ENCODE measurements around the gene STON1. TPM values are rescaled to one million over a fixed set of nuclear protein-coding genes. Genes with fewer than 3 reads are reported as not detected.
A peak's percentile ranks its signal among the peaks of the same experiment; 100 is the strongest.
"Not testable (repeated sequence)": the region's sequence is repeated elsewhere in the genome, so short reads cannot be mapped to it uniquely, and the experiment has no call there.

The STON1 gene
- total and polyA plus RNA-seq, 4 experiments from 2014 or later: 0.03 to 4.4 (median 1.8) TPM

DNA sequence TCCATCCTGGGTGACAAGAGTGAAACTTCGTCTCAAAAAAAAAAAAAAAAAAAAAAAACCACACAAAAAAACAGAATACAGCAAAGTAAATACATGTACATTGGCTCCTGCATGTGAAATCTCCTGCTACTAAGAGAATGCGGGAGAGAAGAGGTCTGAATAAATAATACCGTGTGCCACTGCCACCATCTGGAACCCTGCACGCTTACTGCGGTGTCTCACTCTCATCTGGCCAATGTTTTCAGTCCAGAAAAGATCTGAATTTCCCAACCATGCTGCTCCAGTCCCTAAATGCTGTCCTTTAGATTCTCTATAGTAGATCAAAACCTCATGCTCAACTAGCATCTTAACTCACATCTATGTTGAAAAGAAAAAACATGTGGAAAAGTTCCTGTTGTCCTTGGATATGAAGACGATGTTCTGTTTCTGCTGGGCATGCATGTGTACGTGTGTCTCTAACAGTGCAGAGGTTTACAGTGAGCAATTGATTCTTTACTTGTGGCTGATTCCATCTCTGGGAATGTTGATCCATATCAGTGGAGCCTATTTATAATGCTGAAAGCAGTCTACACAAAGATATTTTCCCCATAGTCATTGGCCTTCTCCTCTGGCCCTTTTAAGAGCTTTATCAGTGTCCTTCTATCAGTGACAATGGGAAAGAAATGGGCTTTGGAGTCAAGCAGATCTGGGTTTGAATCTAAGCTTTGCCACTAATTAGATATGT, 11.9 kb downstream of the STON1 start:
- DNase-seq: no peak
- no peak overlapping the region for H3K4me3 ChIP-seq (ENCODE audit: low read length in 2 of 2)
- CTCF ChIA-PET (ENCODE audit: partially characterized antibody): no interaction called here
- no peaks in the 10 kb centered on the region for H3K9me3 ChIP-seq (ENCODE audit: control insufficient read depth in 1 of 2, low read length in 2 of 2)
- no peaks in the 10 kb centered on the region for H3K9me3 Mint-ChIP-seq
- H3K27me3 ChIP-seq (ENCODE audit: insufficient read depth, low read length): no peaks in the 10 kb centered on the region
- intact Hi-C loops (cut with micrococcal nuclease): no loop called here
- H3K4me1 Mint-ChIP-seq: peaks cover 0 to 1% (median 0%) of the 10 kb centered on the region in 4 donors
- no peaks in the 10 kb centered on the region for H3K27me3 Mint-ChIP-seq
- POLR2A ChIA-PET (ENCODE audit: partially characterized antibody): no interaction called here
- no peak overlapping the region for H3K4me3 Mint-ChIP-seq
- no peaks in the 10 kb centered on the region for H3K36me3 ChIP-seq (ENCODE audit: insufficient read depth, low read length)
- no peaks in the 10 kb centered on the region for H3K4me1 ChIP-seq (ENCODE audit: insufficient read depth, low read length)
- H3K27ac Mint-ChIP-seq: peak overlapping the region in 1 of 7 donors; percentile 9
- peaks cover 0 to 6% of the 10 kb centered on the region in 2 donors for H3K36me3 Mint-ChIP-seq
- no peak overlapping the region for H3K27ac ChIP-seq (ENCODE audit: low read depth, low read length)

DNA sequence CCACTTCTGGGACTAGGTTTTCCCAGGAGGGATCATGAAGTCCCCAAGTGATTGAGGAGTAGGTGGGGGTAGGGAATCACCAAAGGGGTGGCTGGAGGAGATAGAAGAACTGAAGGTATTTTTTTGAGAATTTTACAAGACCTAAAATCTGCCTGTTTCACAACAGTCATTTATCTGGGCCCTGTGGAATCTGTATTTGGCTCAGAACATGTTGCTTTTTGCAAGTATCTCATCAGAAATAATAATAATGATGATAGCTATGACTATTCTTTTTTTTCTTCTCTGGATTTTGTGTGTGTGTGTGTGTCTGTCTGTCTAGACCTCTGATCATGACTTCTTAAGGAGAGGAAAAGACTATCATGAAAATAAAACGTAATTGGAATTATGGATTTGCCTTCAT, 13.9 kb downstream of the STON1 start:
- no peaks in the 10 kb centered on the region for H3K27me3 ChIP-seq (ENCODE audit: insufficient read depth, low read length)
- intact Hi-C loops (cut with micrococcal nuclease): no loop called here
- no peak for DNase-seq
- H3K36me3 ChIP-seq (ENCODE audit: insufficient read depth, low read length): no peaks in the 10 kb centered on the region
- H3K9me3 ChIP-seq (ENCODE audit: control insufficient read depth in 1 of 2, low read length in 2 of 2): no peaks in the 10 kb centered on the region
- no peak overlapping the region for H3K4me3 ChIP-seq (ENCODE audit: low read length in 2 of 2)
- no peaks in the 10 kb centered on the region for H3K4me1 ChIP-seq (ENCODE audit: insufficient read depth, low read length)
- no peak overlapping the region for H3K27ac Mint-ChIP-seq
- H3K27me3 Mint-ChIP-seq: no peaks in the 10 kb centered on the region
- no peak overlapping the region for H3K4me3 Mint-ChIP-seq
- H3K9me3 Mint-ChIP-seq: no peaks in the 10 kb centered on the region
- peaks cover 0 to 12% of the 10 kb centered on the region in 2 donors for H3K36me3 Mint-ChIP-seq
- ChIA-PET POLR2A (ENCODE audit: partially characterized antibody) (no interaction called here), CTCF (ENCODE audit: partially characterized antibody) (no interaction called here)
- peaks cover 0 to 1% (median 0%) of the 10 kb centered on the region in 4 donors for H3K4me1 Mint-ChIP-seq
- H3K27ac ChIP-seq (ENCODE audit: low read depth, low read length): no peak overlapping the region

DNA sequence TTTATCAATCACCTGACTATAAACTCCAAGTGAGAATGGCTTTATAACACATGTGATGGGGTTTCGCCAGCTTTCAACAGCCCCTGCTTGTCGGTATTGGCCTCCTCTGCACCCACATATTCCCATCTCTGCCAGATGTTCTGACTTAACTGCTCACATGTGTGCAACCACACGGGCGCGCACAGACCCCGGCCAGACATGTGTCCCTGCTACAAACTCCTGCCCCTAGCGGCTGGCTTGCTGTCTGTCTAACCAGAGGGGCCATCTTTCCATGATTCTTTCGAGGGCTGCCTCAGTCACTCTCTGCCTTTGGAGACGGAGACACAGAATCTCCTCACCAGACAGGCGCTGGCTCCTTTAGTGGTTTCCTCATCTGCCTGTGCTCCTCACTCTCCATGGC, 15.3 kb downstream of the STON1 start:
- Mint-ChIP-seq H3K27me3 (no peaks in the 10 kb centered on the region), H3K9me3 (no peaks in the 10 kb centered on the region), H3K36me3 (peaks cover 0 to 6% of the 10 kb centered on the region in 2 donors), H3K4me3 (no peak overlapping the region), H3K4me1 (peaks cover 0 to 1% (median 0%) of the 10 kb centered on the region in 4 donors), H3K27ac (peak overlapping the region in 1 of 7 donors; percentile 21)
- ChIA-PET CTCF (ENCODE audit: partially characterized antibody) (no interaction called here), POLR2A (ENCODE audit: partially characterized antibody) (no interaction called here)
- H3K36me3 ChIP-seq (ENCODE audit: insufficient read depth, low read length): no peaks in the 10 kb centered on the region
- H3K27me3 ChIP-seq (ENCODE audit: insufficient read depth, low read length): no peaks in the 10 kb centered on the region
- no peak overlapping the region for H3K27ac ChIP-seq (ENCODE audit: low read depth, low read length)
- H3K4me3 ChIP-seq (ENCODE audit: low read length in 2 of 2): no peak overlapping the region
- intact Hi-C loops (cut with micrococcal nuclease): no loop called here
- H3K4me1 ChIP-seq (ENCODE audit: insufficient read depth, low read length): no peaks in the 10 kb centered on the region
- H3K9me3 ChIP-seq (ENCODE audit: control insufficient read depth in 1 of 2, low read length in 2 of 2): no peaks in the 10 kb centered on the region
- DNase-seq: no peak

DNA sequence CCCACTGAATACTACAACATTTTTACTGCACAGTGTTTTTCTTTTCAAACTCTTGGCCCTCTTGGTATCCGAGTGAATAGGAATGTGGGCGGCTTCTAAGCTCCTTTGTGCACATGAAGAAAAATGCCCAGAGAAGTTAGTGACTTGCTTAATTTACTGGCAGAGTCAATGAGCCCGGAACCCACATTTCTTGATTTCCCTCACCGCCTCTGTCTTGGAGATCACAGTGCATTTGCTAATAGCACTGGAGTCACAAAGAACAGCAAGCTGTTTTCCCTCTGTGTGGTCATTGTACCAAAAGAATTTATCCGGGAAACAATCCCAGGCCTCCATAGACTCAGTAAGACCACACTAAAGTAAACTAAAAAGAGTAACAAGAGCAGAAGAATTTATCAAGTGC, 18.9 kb downstream of the STON1 start:
- Mint-ChIP-seq H3K4me3 (no peak overlapping the region), H3K27ac (no peak overlapping the region), H3K4me1 (peaks cover 0 to 2% (median under 1%) of the 10 kb centered on the region in 4 donors), H3K36me3 (peaks cover 0 to 10% of the 10 kb centered on the region in 2 donors), H3K9me3 (peaks cover 0 to 2% (median 0%) of the 10 kb centered on the region in 8 donors), H3K27me3 (no peaks in the 10 kb centered on the region)
- no peaks in the 10 kb centered on the region for H3K27me3 ChIP-seq (ENCODE audit: insufficient read depth, low read length)
- H3K9me3 ChIP-seq (ENCODE audit: control insufficient read depth in 1 of 2, low read length in 2 of 2): no peaks in the 10 kb centered on the region
- no peak overlapping the region for H3K4me3 ChIP-seq (ENCODE audit: low read length in 2 of 2)
- H3K4me1 ChIP-seq (ENCODE audit: insufficient read depth, low read length): no peaks in the 10 kb centered on the region
- no peaks in the 10 kb centered on the region for H3K36me3 ChIP-seq (ENCODE audit: insufficient read depth, low read length)
- no peak overlapping the region for H3K27ac ChIP-seq (ENCODE audit: low read depth, low read length)
- ChIA-PET POLR2A (ENCODE audit: partially characterized antibody) (no interaction called here), CTCF (ENCODE audit: partially characterized antibody) (no interaction called here)
- DNase-seq: no peak
- intact Hi-C loops (cut with micrococcal nuclease): no loop called here

DNA sequence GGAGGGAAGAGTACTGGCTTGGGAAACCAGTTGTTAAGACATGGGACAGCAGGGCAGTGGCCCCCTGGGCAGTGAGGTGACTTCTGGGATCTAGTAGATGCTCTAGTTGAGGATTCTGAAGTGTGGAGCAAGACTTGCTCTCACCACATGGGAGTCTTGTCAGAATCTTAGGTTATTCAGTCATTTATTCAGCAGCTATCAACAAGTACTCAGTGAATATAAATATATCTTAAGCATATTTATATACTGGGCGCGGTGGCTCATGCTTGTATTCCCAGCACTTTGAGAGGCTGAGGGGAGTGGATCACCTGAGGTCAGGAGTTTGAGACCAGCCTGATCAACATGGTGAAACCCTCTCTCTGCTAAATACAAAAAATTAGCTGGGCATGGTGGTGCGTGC, 20.0 kb downstream of the STON1 start:
- H3K27ac ChIP-seq (ENCODE audit: low read depth, low read length): no peak overlapping the region
- no peaks in the 10 kb centered on the region for H3K27me3 ChIP-seq (ENCODE audit: insufficient read depth, low read length)
- no peaks in the 10 kb centered on the region for H3K27me3 Mint-ChIP-seq
- no peak overlapping the region for H3K4me3 ChIP-seq (ENCODE audit: low read length in 2 of 2)
- no peak overlapping the region for H3K27ac Mint-ChIP-seq
- no peak for DNase-seq
- H3K4me1 ChIP-seq (ENCODE audit: insufficient read depth, low read length): no peaks in the 10 kb centered on the region
- peaks cover 0 to 2% (median under 1%) of the 10 kb centered on the region in 4 donors for H3K4me1 Mint-ChIP-seq
- ChIA-PET POLR2A (ENCODE audit: partially characterized antibody) (no interaction called here), CTCF (ENCODE audit: partially characterized antibody) (no interaction called here)
- peaks cover 0 to 2% (median 0%) of the 10 kb centered on the region in 8 donors for H3K9me3 Mint-ChIP-seq
- no peak overlapping the region for H3K4me3 Mint-ChIP-seq
- peaks cover 0 to 10% of the 10 kb centered on the region in 2 donors for H3K36me3 Mint-ChIP-seq
- intact Hi-C loops (cut with micrococcal nuclease): no loop called here
- H3K9me3 ChIP-seq (ENCODE audit: control insufficient read depth in 1 of 2, low read length in 2 of 2): no peaks in the 10 kb centered on the region
- no peaks in the 10 kb centered on the region for H3K36me3 ChIP-seq (ENCODE audit: insufficient read depth, low read length)

DNA sequence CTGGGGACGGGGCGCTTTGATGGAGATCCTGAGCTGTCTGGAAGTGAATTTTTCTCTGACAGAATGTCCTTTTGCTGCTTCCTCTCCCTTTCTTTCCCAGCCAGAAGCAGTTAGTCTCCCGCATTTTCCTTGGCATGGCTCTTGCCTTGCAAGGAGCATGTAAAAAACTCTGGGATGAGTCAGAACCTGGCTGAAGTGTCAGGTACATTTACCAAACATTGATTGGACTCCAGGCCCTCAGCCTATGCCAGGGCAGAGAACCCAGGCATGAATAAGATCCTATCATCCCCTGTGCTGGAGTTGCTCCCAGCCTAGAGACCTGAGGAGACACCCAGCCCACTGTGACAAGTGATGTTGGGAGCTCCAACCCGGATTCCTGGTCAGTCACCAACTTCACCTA, 21.6 kb downstream of the STON1 start:
- H3K27me3 Mint-ChIP-seq: no peaks in the 10 kb centered on the region
- no peaks in the 10 kb centered on the region for H3K4me1 ChIP-seq (ENCODE audit: insufficient read depth, low read length)
- CTCF ChIA-PET (ENCODE audit: partially characterized antibody): no interaction called here
- H3K4me1 Mint-ChIP-seq: peaks cover 0 to 2% (median 0%) of the 10 kb centered on the region in 4 donors
- POLR2A ChIA-PET (ENCODE audit: partially characterized antibody): no interaction called here
- H3K27ac ChIP-seq (ENCODE audit: low read depth, low read length): no peak overlapping the region
- peaks cover 0 to 10% of the 10 kb centered on the region in 2 donors for H3K36me3 Mint-ChIP-seq
- no peak overlapping the region for H3K4me3 Mint-ChIP-seq
- H3K27ac Mint-ChIP-seq: no peak overlapping the region
- intact Hi-C loops (cut with micrococcal nuclease): no loop called here
- no peaks in the 10 kb centered on the region for H3K27me3 ChIP-seq (ENCODE audit: insufficient read depth, low read length)
- no peaks in the 10 kb centered on the region for H3K36me3 ChIP-seq (ENCODE audit: insufficient read depth, low read length)
- no peaks in the 10 kb centered on the region for H3K9me3 ChIP-seq (ENCODE audit: control insufficient read depth in 1 of 2, low read length in 2 of 2)
- no peak for DNase-seq
- H3K9me3 Mint-ChIP-seq: peaks cover 0 to 2% (median 0%) of the 10 kb centered on the region in 8 donors
- no peak overlapping the region for H3K4me3 ChIP-seq (ENCODE audit: low read length in 2 of 2)

DNA sequence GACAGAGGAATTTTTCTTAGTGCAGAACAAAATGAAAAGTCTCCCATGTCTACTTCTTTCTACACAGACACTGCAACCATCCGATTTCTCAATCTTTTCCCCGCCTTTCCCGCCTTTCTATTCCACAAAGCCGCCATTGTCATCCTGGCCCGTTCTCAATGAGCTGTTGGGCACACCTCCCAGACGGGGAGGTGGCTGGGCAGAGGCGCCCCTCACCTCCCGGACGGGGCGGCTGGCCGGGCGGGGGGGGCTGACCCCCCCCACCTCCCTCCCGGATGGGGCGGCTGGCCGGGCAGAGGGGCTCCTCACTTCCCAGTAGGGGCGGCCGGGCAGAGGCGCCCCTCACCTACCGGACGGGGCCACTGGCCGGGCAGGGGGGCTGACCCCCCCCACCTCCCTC, 25.1 kb downstream of the STON1 start:
- DNase-seq; H3K4me3 Mint-ChIP-seq; H3K9me3 ChIP-seq (ENCODE audit: control insufficient read depth in 1 of 2, low read length in 2 of 2); H3K4me1 Mint-ChIP-seq; H3K27me3 ChIP-seq (ENCODE audit: insufficient read depth, low read length); H3K27ac Mint-ChIP-seq; H3K27me3 Mint-ChIP-seq; H3K9me3 Mint-ChIP-seq; H3K4me3 ChIP-seq (ENCODE audit: low read length in 2 of 2); H3K4me1 ChIP-seq (ENCODE audit: insufficient read depth, low read length); H3K36me3 ChIP-seq (ENCODE audit: insufficient read depth, low read length); H3K27ac ChIP-seq (ENCODE audit: low read depth, low read length); POLR2A ChIA-PET (ENCODE audit: partially characterized antibody); H3K36me3 Mint-ChIP-seq; CTCF ChIA-PET (ENCODE audit: partially characterized antibody); intact Hi-C loops (cut with micrococcal nuclease): not testable (repeated sequence)
